Effector memory CD8-positive, alpha-beta T cell (primary cell): ENCODE measurements around the gene LRRC3.

Experiments used
- ATAC-seq: fragments of 150-1000 bp; cut with Tn5 transposase; replicated peaks from 2 replicates; pipeline ENCODE4 v1.10.0; 2021; ENCODE audit warnings: mild to moderate bottlenecking, moderate library complexity
- DNase-seq, 3 experiments: peaks; one replicate each; pipeline ENCODE4 v3.0.0; 2021
- H3K27ac Mint-ChIP-seq, 2 donors: one replicate each; pipeline ENCODE4 v1.8.0; 2022; ENCODE audit warnings: mild to moderate bottlenecking in 2 of 2, mixed read lengths in 2 of 2, moderate library complexity in 2 of 2
- H3K27me3 Mint-ChIP-seq, 2 donors: one replicate each; pipeline ENCODE4 v1.8.0; 2022; ENCODE audit warnings: mixed read lengths in 2 of 2
- H3K36me3 Mint-ChIP-seq: one replicate; pipeline ENCODE4 v1.8.0; 2022; ENCODE audit warnings: mild to moderate bottlenecking, moderate library complexity, mixed read lengths; ENCODE audit not compliant: insufficient read depth
- H3K4me1 Mint-ChIP-seq, 2 donors: one replicate each; pipeline ENCODE4 v1.8.0; 2022; ENCODE audit warnings: low read depth in 2 of 2, mixed read lengths in 2 of 2
- H3K4me3 Mint-ChIP-seq, 2 donors: one replicate each; pipeline ENCODE4 v1.8.0; 2022; ENCODE audit warnings: mild to moderate bottlenecking in 2 of 2, mixed read lengths in 2 of 2, moderate library complexity in 2 of 2
- H3K9me3 Mint-ChIP-seq, 2 donors: one replicate each; pipeline ENCODE4 v1.8.0; 2022; ENCODE audit warnings: mixed read lengths in 2 of 2

The LRRC3 gene

DNA sequence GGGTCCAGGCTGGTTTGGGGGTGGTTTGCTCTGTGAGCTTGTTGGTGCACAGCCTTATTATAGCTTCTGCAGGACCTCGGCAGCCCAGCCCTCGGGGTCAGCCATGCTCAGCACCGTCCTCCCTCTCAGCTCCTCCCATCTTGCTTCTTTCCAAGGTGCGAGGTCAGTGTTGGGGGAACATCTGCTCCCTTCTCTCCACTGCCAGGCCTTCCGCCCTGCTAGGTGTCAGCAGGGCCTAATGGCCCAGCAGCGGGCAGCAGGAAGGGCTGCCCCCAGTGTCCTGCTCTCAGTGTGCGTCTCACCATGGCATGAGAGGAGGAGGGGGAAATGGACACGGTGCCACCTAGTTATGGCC lies 36.5 kb upstream of the LRRC3 start:
- H3K36me3 Mint-ChIP-seq, result no peaks in the 10 kb centered on the region
- no peak for DNase-seq
- H3K27ac Mint-ChIP-seq, result no peak overlapping the region
- no peaks in the 10 kb centered on the region for H3K4me1 Mint-ChIP-seq
- H3K4me3 Mint-ChIP-seq, result no peak overlapping the region
- H3K27me3 Mint-ChIP-seq, result no peaks in the 10 kb centered on the region
- H3K9me3 Mint-ChIP-seq, result peaks cover 5 to 9% of the 10 kb centered on the region in 2 donors
- ATAC-seq, result no peak

DNA sequence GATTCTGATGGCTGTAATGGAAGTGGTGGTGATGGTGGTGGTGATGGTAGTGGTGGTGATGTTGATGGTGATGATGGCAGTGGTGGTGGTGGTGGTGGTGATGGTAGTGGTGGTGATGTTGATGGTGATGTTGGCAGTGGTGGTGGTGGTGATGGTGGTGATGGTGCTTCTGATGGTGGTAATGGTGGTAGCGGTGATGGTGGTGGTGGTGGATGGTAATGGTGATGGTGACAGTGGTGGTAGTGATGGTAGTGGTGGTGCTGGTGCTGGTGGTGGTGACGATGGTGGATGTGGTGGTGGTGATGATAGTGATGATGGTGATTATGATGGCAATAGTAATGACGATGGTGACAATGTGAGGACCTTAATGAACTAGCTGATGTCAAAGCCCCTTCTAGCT lies 35.6 kb upstream of the LRRC3 start:
- no peaks in the 10 kb centered on the region for H3K4me1 Mint-ChIP-seq
- H3K27ac Mint-ChIP-seq, result peak overlapping the region in 1 of 2 donors; percentile 4
- peaks cover 5 to 9% of the 10 kb centered on the region in 2 donors for H3K9me3 Mint-ChIP-seq
- ATAC-seq (no peak), DNase-seq (no peak)
- no peaks in the 10 kb centered on the region for H3K27me3 Mint-ChIP-seq
- no peak overlapping the region for H3K4me3 Mint-ChIP-seq
- no peaks in the 10 kb centered on the region for H3K36me3 Mint-ChIP-seq

DNA sequence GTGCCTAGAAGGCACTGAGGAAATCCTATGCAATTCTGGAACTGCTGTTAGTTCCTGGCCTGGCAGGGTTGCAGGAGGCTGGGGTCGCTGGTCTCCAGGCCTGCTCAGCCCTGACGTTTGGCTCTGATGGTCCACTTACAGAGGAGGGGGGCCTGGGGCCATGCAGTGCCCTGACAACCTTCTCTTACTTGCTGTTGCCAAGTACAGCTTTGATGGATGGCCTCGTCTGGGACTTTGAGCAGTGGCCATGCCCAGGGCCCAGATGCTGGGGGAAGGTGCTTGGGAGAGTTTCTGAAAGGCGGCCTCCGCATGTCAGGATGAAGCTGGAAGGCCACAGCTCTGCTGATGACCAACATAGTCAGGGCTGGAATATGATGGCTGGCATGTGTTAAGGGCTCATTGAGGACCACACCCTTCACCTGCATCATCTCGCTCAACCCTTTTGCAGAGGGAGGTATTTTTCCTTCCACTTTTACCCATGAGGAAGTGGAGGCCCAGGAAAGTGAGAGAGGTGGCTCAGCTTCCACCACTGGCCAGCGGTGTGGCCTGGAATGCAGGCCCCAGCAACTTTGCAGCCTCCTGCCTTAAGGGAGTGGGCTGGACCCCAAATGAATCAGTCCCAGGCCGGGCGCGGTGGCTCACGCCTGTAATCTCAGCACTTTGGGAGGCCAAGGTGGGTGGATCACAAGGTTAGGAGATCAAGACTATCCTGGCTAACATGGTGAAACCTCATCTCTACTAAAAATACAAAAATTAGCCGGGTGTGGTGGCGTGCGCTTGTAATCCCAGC lies 34.7 kb upstream of the LRRC3 start:
- Mint-ChIP-seq H3K27me3 (no peaks in the 10 kb centered on the region), H3K36me3 (no peaks in the 10 kb centered on the region), H3K9me3 (peaks cover 5 to 9% of the 10 kb centered on the region in 2 donors), H3K4me1 (no peaks in the 10 kb centered on the region), H3K4me3 (no peak overlapping the region), H3K27ac (peak overlapping the region in 1 of 2 donors; percentile 4)
- ATAC-seq (no peak), DNase-seq (no peak)

DNA sequence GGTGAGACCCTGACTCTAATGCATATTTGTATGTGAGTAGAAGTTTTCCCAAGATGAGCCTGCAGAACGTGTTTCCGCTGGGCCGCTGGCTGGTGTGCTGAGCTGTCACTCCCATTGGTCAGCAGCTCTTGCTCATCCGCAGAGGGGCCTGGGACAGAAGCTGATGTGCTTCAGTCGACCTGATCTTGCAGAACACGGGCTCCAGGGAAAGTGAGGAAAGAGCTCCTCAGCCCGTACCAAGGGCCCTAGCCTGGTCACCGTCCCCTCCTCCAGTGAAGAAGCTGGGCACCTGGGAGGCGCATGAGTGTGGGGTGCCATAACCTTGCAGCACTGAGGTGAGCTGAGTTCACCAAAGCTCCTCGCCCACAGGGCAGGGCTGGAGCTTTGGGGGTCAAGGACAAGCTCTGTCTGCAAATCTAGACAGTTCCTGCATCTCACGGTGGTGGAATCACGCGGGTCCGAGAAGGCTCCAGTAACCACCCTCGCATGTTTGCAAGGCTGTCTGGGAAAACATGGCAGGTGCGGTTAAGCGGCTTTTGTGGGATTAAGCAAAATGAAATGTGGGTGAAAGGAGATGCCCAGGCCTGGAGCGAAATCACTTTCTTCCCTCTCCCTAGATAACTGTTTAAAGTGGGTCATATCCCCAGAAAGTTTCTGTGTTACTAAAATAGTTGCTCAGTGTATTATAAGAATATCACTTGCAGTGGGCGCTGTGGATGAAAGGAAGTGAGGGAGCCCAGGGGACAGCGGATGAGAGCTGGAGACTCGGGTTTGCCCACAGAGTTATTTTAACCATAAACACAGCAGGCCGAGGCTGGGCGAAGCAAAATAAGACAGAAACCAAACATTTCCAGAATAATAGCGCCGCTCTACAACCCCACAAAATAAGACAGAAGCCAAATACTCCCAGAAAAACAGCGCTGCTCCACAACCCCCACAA lies 33.1 kb upstream of the LRRC3 start:
- Mint-ChIP-seq H3K27ac (no peak overlapping the region), H3K4me3 (no peak overlapping the region), H3K27me3 (no peaks in the 10 kb centered on the region), H3K36me3 (no peaks in the 10 kb centered on the region), H3K4me1 (peaks cover 0 to 4% of the 10 kb centered on the region in 2 donors), H3K9me3 (peaks cover 5 to 9% of the 10 kb centered on the region in 2 donors)
- DNase-seq (no peak), ATAC-seq (no peak)

DNA sequence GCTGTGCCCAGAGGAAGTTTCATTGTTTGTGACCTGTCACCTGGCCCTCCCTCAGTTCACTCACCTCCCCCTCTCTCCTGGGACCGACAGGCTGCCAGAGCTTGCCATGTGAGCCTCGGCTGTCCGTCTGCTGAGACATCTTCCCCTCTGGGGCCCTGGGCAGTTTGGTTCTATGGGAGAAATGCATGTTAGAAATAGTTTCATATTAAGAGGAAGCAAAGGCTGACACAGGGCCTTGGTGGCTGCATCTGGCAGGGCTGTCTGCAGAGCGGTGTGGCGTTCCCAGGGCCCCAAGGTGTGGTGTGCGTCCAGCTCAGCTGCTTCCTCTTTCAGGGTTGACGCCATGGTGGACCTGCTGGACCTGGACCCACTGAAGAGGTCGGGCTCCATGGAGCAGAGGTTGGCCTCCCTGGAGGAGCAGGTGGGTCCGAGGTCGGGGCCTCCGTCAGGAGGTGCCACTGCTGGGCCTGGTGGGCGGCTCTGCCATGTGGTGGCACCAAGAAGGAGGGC lies 31.9 kb upstream of the LRRC3 start:
- H3K27ac Mint-ChIP-seq, result no peak overlapping the region
- no peak overlapping the region for H3K4me3 Mint-ChIP-seq
- ATAC-seq, result no peak

DNA sequence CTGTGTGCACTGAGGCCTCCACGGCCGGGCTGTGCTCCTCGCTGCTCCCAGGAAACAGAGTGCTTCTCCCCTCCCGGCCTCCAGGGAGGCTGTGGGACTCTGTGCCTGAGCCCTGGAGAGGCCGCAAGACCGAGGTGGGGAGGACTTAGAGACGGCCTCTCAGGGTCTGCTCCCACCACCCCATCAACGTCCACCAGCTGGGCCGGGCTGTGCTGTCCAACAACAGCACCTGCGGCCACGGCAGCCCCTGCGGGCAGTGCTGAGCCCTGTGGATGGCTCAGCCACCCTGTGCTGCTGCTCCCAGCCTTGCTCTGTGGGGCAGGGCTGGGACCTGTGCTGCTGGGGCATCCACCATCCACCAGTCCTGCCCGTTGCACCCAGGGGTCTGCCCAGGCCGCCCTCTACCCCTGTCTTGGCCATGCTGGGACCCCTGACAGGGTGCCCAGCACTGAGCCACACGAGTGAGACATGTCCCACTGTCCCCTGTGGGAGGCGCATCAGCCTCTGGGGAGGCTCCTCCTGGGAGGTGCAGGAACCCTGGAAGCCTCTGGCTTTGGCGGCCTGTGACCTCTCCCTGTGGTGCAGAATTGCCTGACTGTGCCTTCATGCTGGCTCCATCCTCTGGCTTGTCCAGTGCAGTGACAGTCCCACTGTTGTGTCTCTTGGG lies 31.2 kb upstream of the LRRC3 start:
- H3K36me3 Mint-ChIP-seq, result no peaks in the 10 kb centered on the region
- H3K4me1 Mint-ChIP-seq, result peaks cover 3 to 5% of the 10 kb centered on the region in 2 donors
- DNase-seq, result no peak

More for the DNA sequence above, 31.9 kb upstream of the LRRC3 start:
- Mint-ChIP-seq H3K36me3 (no peaks in the 10 kb centered on the region), H3K9me3 (peaks cover 5 to 9% of the 10 kb centered on the region in 2 donors), H3K4me1 (peaks cover 3 to 5% of the 10 kb centered on the region in 2 donors), H3K27me3 (no peaks in the 10 kb centered on the region)
- DNase-seq, result no peak

DNA sequence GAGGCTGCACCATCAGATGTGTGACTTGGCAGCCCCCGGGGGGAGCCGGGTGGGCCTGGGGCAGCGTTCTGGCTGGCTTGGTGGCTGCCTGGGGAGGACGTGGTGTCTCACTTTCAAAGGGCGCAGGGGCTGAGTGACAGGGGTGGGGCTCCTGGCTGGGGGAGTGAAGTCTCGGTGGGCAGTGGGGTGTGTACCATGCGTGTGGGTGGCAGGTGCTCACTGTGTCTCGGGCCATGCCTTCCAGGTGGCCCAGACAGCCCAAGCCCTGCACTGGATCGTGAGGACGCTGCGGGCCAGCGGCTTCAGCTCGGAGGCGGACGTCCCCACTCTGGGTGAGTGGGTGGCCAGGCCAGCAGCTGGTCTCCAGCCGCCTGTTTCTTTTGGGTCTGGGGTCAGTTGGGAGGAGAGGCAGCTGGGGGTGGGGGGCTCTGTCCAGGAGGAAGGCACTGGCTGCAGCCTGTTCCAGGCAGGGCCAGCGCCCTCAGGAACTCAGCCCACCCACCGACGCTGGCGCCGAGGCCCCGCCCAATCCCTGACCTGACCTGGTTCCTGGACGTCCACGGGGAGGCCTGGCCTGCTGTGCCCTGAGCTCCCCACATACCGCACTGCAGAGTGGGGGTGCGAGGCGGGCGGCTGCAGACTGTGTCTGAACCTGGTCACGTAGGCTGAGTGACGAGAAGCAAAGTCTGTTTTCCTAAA lies 30.6 kb upstream of the LRRC3 start:
- DNase-seq (no peak), ATAC-seq (no peak)
- peaks cover 3 to 5% of the 10 kb centered on the region in 2 donors for H3K4me1 Mint-ChIP-seq
- peaks cover 1% of the 10 kb centered on the region in 2 donors for H3K9me3 Mint-ChIP-seq
- no peaks in the 10 kb centered on the region for H3K27me3 Mint-ChIP-seq
- no peaks in the 10 kb centered on the region for H3K36me3 Mint-ChIP-seq
- no peak overlapping the region for H3K27ac Mint-ChIP-seq
- no peak overlapping the region for H3K4me3 Mint-ChIP-seq

More for the DNA sequence above, 31.2 kb upstream of the LRRC3 start:
- Mint-ChIP-seq H3K4me3 (no peak overlapping the region), H3K27me3 (no peaks in the 10 kb centered on the region), H3K27ac (no peak overlapping the region), H3K9me3 (peaks cover 5 to 8% of the 10 kb centered on the region in 2 donors)
- ATAC-seq, result no peak

DNA sequence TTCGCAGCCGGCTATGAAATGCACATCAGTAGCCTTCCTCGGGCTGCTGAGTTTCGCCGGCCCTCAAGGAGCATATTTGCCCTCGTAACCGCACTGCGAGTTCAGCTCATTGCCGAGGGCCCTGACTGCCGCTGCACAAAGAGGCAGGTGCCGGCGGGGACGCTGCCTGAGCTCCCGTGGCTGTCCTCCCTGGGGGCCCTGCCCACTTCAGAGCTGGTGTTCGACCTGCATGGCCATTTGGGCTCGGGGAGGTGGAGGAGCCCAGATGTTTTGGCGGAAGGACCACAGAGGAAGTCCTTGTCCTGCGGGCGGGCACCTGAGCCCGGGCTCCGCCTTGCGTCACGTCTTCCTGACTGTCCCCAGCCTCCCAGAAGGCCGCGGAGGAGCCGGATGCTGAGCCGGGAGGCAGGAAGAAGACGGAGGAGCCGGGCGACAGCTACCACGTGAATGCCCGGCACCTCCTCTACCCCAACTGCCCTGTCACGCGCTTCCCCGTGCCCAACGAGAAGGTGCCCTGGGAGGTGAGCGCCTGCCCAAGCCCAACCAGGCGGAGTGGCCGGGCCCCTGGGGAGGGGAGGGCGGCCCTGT lies 29.9 kb upstream of the LRRC3 start:
- Mint-ChIP-seq H3K9me3 (no peaks in the 10 kb centered on the region), H3K4me3 (no peak overlapping the region), H3K27ac (no peak overlapping the region), H3K27me3 (no peaks in the 10 kb centered on the region), H3K4me1 (peaks cover 3 to 5% of the 10 kb centered on the region in 2 donors), H3K36me3 (no peaks in the 10 kb centered on the region)
- DNase-seq (no peak), ATAC-seq (no peak)

DNA sequence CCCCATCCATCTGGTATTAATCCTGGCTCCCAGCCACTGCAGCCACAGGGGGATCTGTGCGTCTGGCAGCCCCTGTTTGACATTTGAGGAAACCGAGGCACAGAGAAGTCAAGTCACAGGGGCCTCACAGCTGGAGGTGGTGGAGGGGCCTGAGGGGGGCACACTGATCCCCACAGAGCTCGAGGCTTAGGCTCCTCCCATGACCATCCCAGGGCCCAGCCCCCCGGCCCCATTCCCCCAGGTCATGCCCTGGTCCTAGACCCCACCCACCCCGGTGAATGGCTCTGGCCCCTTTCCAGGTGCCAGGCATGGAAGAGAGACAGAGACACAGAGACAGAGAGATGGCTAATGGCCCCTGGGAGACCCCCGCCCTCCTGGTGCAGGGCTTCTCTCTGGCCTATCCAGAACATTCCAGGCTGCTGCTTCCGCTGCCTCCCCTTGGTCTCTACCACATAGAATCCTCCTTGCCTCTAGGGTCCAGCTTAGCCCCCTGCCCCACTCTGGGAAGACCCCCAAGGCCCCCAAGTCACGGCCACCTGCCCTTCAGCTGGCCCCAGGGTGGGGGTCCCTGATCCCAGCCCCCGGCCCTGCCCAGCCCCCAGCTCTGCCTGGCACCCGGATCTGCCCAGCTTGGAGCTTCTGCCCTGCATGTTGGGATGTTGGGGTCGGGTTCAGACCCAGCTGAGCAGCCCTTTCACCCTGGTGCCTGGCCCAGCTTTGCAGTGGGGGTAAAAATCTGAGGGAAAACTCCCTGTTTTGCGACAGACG lies 29.2 kb upstream of the LRRC3 start:
- ATAC-seq (no peak), DNase-seq (no peak)
- Mint-ChIP-seq H3K9me3 (peaks cover 2 to 5% of the 10 kb centered on the region in 2 donors), H3K36me3 (no peaks in the 10 kb centered on the region), H3K27me3 (no peaks in the 10 kb centered on the region), H3K4me3 (no peak overlapping the region), H3K27ac (no peak overlapping the region), H3K4me1 (peaks cover 3 to 5% of the 10 kb centered on the region in 2 donors)

DNA sequence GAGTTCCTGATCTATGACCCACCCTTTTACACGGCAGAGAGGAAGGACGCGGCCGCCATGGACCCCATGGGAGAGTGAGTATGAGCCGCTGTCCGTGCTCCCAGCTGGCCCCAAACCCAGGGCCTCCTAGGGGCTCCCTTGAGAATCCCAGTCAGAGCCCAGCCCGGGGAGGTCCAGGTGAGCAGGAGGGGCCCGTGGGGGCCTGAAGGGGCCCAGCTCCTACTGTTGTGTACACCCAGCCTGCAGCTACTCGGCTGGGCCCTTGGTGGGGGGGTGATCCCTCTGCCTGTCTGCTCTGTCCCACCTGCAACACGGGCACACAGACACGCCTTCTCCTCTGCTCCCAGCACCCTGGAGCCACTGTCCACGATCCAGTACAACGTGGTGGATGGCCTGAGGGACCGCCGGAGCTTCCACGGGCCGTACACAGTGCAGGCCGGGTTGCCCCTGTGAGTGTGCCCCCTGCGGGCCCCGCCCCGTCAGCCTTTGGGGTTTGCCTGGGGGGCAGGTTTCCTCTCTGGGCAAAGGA lies 28.6 kb upstream of the LRRC3 start:
- H3K36me3 Mint-ChIP-seq, result no peaks in the 10 kb centered on the region
- no peaks in the 10 kb centered on the region for H3K27me3 Mint-ChIP-seq
- DNase-seq (no peak), ATAC-seq (no peak)
- no peak overlapping the region for H3K4me3 Mint-ChIP-seq
- H3K4me1 Mint-ChIP-seq, result peaks cover 3 to 5% of the 10 kb centered on the region in 2 donors
- peaks cover 3 to 10% of the 10 kb centered on the region in 2 donors for H3K9me3 Mint-ChIP-seq
- no peak overlapping the region for H3K27ac Mint-ChIP-seq

DNA sequence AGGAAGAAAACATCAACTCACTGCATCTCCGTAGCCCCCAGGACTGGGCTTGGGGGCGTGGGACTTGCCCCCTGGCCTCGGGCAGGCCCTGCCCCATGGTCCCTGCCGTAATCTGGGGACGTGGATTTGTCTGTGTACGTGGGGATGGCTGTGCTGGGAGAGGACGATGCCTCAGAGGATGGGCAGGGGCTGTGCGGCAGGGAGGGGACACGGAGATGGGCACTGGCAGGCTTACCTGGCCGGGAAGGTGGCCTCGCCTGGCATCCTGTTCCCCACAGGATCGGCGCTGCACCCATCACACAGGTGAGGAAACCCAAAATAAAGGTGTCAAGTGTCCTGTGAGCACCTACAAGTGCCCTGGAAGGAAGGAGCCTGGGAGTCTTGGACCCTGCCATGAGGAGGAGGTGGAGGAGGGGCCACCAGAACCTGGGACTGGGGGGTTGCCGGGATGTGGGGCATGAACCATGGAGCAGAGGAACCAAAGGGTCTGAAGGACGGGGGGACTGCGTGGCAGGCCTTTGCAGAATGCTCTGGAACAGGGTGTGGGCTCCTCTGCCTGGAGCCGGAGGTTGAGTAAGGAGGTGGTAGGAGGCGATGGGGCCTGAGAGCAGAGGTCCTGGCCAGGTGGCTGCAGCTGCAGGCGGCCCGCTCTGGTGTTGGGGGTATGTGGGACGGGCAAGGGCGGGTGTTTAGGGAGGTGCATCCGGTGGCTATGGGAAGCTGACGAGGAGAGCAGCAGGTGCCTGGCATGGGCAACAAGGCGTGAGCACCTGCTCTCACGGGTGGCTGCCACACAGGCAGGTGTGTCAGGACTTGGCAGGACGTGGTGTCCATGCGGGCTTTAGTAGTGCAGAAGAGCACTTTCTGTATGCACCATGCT lies 27.8 kb upstream of the LRRC3 start:
- Mint-ChIP-seq H3K4me3 (no peak overlapping the region), H3K36me3 (no peaks in the 10 kb centered on the region), H3K27ac (no peak overlapping the region), H3K9me3 (peaks cover 4 to 18% of the 10 kb centered on the region in 2 donors), H3K4me1 (peaks cover 3 to 5% of the 10 kb centered on the region in 2 donors), H3K27me3 (peaks cover 0 to 2% of the 10 kb centered on the region in 2 donors)
- ATAC-seq (peak; percentile 12), DNase-seq (no peak)
